GM18870 (cell line): ENCODE measurements around the gene OR2M4.
A peak's percentile ranks its signal among the peaks of the same experiment; 100 is the strongest.
"Not testable (repeated sequence)": the region's sequence is repeated elsewhere in the genome, so short reads cannot be mapped to it uniquely, and the experiment has no call there.

Source experiments
- ATAC-seq: cut with Tn5 transposase; IDR thresholded peaks from one replicate; pipeline ENCODE4 v1.9.1; 2021; ENCODE audit warnings: moderate library complexity; ENCODE audit not compliant: unreplicated experiment

Gene OR2M4, protein sequence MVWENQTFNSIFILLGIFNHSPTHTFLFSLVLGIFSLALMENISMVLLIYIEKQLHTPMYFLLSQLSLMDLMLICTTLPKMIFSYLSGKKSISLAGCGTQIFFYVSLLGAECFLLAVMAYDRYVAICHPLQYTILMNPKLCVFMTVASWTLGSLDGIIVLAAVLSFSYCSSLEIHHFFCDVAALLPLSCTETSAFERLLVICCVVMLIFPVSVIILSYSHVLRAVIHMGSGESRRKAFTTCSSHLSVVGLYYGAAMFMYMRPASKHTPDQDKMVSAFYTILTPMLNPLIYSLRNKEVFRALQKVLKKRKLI

DNA sequence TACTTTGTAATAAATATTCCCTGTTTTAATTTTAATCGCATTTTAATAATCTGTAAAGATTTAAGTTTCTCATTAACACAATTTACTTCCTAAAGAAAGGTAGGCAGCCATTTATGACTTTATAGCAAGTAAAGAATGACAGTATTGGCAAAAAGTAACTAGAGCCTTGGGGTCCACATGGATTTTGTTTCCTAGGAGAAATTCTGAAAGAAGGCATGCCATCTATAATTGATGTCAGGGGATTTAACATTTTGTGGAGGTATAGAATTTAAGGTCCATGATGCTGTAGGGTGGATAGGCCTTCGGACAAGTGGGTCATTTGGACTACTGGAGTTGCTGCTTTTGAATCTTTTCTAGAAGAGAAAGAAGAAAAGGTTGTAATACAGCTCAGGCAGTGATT, at the start of gene OR2M4:
Gene OR2M4 (plus strand): TSS at position 301 of the 400 bp plus-strand sequence. CDS start 7,512 bp downstream, outside the sequence.
- no peak for ATAC-seq

DNA sequence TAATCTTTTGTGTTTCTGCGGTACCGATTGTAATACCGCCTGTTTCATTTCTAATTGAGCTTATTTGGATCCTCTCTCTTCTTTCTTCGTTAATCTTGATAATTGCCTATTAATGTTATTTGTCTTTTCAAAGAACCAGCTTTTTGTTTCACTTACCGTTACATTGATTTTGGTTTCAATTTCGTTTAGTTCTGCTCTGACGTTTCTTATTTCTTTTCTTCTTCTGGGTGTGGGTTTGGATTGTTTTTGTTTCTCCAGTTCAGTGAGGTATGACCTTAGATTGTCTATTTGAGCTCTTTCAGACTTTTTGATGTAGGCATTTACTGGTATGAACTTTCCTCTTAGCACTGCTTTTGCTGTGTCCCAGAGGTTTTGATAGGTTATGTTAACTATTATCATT, 47.2 kb upstream of the OR2M4 start:
- no peak for ATAC-seq

DNA sequence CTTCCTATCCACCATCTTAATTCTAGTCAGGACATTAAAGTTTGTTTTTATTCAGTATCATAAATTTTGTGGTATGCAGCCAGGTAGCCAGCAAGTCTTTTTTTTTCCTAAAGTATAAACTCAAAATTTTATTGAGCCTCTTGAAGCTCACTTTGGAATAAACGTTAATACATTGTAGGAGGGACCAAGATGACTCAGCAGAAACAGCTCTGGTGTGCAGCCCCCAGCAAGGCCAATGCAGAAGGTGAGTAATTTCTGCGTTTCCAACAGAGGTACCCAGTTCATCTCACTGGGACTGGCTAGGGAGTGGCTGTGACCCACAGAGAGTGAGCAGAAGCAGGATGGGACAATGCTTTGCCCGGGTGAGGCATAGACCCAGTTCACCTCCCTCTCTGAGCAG, 43.9 kb upstream of the OR2M4 start:
- no peak for ATAC-seq

DNA sequence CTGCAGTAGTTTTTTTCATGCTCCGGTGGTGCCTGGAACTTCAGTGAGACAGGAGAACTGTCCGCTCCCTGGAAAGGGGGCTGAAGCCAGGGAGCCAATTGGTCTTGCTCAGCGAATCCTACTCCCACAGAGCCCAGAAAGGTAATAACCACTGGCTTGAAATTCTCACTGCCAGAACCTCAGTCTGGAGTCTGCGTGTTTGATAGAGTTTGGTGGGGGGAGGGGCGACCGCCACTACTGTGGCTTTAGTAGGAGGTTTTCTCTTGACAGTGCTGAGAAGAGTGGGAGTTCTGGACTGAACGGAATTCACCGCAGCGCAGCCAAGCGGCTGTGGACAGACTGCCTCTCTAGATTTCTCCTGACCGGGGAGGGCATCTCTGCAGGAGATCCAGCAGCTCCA, 42.2 kb upstream of the OR2M4 start:
- no peak for ATAC-seq

DNA sequence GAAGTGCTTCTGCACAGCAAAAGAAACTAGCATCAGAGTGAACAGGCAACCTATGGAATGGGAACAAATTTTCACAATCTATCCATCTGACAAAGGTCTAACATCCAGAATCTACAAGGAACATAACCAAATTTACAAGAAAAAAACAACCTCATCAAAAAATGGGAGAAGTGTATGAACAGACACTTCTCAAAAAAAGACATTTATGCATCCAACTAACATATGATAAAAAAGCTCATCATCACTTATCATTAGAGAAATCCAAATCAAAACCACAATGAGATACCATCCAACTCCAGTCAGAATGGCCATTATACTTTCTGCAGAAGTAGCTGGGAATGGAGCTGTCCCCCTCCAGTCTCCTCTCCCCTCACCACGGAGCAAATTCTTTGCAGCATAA, 37.1 kb upstream of the OR2M4 start:
- no peak for ATAC-seq

DNA sequence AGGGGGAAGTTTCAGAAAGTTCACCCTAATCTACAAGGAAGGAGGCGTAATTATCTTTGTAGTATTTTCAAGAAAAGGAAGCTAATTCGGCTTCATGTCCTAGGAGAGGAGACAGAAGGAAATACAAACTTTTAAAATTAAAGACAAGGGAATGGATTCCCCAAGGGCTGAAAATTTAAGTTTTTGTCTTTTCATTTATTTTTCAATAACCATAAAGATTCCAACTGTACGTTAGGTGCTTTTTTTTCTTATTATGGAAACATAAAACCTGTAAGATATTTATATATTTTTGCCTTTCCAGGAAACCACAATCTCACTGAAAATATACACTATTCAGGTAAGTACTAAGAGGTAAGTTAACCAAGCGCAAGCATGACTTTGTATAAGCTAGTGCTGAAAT, 34.3 kb upstream of the OR2M4 start, which contains the start of gene OR2M3:
Gene OR2M3 (plus strand): TSS at position 301 of the 400 bp plus-strand sequence. CDS start 5,803 bp downstream, outside the sequence.
- ATAC-seq: no peak

DNA sequence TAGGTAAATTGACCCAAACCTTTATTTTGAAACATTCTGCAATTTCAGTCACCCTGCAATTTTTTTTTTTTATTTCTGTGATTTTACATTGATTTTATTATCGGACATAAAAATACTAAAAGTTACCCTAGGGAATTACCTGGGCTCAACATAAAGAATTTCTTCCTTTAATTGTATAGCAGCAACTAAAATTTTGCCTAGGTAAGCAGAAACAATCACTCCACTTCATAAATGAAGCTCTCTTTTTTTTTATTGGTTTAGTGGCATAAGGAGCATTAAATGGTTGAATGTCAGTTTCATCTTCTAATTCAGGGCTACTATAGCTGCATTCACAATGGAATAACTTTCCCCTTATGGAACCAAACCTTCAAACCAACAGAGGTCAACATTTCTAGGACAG, 15.3 kb upstream of the OR2M4 start:
- no peak for ATAC-seq

DNA sequence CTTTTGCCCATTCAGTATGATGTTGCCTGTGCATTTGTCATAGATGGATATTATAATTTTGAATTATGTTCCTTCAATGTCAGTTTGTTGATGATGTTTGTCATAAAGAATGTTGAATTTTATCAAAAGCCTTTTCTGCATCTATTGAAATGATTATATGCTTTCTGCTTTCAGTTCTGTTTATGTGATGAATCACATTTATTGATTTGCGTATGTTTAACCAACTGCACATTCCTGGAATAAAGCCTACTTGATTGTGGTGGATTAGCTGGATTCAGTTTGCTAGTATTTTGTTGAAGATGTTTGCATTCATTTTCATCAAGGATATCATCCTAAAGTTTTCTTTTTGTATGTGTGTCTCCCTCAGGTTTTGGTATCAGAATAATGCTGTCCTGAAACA, 5.7 kb upstream of the OR2M4 start:
- ATAC-seq: no peak

DNA sequence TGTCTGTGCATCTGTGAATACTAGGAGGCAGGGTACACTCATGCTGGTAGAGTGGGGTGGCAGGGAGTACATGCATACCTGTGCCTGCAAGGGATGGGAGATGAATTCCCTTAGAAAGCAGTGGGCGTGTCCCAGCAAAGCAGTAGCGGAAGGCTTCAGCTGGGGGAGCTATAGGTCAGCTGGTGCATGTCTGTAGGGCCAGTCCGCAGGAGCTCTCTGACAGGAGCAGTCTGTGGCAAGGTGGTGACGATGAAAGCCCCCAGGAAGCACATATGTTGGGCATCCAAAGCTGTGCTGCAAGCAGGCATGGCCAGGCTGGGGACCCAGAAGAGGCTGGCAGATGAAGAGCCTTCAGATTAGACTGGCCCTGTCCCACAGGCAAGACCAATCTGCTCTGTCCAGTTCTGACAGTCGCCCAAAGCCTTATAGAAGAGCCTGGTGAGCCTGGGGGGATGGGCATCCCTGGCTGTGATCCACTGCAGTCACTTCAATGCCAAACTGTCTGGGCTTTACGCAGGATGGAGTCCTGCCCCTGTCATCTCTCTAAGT, 1.8 kb upstream of the OR2M4 start:
- ATAC-seq: no peak

DNA sequence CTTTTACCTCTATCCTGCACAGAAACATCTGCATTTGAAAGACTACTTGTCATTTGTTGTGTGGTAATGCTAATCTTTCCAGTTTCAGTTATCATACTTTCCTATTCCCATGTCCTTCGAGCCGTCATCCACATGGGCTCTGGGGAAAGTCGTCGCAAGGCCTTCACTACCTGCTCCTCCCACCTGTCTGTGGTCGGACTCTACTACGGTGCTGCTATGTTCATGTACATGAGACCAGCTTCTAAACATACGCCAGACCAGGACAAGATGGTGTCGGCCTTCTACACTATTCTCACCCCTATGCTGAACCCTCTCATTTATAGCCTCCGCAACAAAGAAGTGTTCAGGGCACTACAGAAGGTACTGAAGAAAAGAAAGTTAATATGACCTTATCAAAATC, 8.3 kb downstream of the OR2M4 start:
- no peak for ATAC-seq

DNA sequence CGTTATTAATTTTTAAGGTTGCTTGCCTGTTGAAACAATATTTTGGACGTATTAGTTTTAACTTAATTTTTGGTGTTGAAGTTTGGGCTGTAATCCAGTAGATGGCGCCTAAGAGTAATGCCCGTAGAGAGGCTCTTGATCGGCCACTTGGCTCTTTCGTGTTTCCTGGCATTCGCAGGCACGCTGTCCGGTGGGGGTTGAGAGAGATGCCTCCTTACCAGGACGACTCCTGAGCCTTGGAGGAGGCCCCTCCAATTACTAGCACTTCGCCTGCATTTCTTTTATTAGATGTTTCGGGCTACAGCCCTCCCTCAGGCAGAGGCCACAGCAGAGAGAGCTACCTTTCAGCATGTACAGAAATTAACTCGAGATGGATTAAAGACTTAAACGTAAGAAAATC, 12.0 kb downstream of the OR2M4 start:
- peak; percentile 89 for ATAC-seq

DNA sequence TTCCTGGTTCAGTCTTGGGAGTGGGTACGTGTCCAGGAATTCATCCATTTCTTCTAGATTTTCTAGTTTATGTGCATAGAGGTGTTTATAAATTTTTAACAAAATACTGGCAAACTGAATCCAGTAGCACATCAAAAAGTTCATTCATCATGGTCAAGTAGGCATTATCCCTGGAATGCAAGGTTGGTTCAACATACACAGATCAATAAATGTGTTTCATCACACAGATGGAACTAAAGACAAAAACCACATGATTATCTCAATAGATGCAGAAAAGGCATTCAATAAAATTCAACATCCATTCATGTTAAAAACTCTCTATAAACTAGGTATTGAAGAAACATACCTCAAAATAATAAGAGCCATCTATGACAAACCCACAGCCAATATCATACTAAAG, 28.1 kb downstream of the OR2M4 start:
- ATAC-seq: not testable (repeated sequence)

DNA sequence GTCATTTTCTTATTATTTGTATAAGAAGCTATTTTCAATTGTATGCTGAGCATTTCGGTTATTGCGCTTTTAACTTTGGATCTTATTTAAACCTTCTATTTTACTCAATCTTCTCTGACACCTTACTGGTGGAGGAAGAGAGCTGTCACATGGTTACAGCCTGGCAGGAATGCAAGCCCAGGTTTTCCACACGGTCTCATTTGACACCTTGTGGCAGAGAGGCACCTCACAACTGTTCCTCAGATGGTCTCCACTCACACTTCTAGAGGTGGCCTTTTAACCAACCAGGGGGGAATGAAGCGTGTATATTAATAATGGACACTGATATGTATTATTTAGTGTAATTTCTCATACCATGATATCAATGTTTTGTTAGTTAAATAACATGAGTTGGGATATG, 37.0 kb downstream of the OR2M4 start:
- no peak for ATAC-seq

DNA sequence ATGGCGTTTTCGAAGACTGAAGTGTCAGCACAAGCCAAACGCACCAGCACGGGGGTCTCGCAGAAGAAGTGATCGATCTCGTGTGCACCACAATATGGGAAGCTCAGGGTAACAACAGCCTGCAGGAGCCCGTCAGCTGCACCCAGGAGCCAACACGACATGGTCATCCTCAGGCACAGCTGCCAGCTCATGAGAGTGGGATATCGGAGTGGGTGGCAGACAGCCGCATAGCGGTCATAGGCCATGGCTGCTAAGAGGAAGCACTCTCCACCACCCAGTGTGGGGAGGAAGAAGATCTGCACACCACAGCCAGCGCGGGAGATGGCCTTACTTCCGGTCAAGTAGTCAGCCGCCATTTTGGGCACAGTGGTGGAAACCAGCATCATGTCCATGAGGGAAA, 42.0 kb downstream of the OR2M4 start:
- ATAC-seq: not testable (repeated sequence)

DNA sequence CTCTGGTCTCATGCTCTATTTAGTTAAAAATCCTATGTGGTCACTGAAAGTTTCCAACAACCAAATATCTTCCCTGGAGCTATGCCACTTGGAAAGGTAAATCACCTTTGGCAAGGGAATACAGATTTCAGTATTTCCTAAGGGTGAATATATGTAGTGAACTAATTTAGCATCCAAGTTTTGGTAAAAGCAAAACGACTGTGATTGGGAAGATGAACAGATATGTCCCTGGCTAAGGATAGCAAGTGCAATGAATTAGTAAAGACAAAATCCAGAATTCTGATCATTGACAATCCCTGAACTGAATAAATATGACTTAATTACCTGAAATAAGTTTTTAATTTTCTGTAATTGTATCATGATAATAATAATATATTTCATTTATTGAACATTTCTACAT, 46.7 kb downstream of the OR2M4 start, which contains the start of gene OR2T33:
Gene OR2T33 (minus strand): TSS at position 101 of the 400 bp plus-strand sequence. CDS start 4,162 bp downstream, outside the sequence.
- ATAC-seq: no peak

DNA sequence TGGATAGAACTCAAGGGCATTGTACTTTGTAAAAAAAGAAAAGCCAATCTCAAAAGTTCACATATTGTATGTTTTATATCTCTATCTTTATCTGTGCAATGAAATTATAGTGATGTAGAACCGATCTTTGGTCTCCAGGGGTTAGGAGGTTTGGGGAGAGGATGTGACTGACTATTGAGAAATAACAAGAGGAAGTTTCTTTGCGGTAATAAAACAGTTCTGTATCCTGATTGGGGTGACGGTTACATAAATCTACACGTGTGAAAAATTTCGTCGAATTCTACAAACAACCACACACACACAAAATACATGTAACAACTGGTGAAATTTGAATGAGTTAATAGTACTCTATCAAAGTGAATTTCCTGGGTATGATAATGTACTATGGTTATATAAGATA, 57.2 kb downstream of the OR2M4 start:
- ATAC-seq: no peak
